ENCODE measurements around the gene SLC26A4. TPM values are rescaled to one million over a fixed set of nuclear protein-coding genes. Genes with fewer than 3 reads are reported as not detected.

Gene SLC26A4
- total RNA-seq, 4 donors from 2014 or later = 0.17 to 0.44 (median 0.29) TPM; not detected in 1

GRCh38 chr7:107668296-107668695, 7.7 kb downstream of the SLC26A4 start:
- no peak overlapping the region for H3K4me3 ChIP-seq (ENCODE audit: low read depth, poor library complexity, severe bottlenecking)
- 82 to 84% methylated on average over 4 of the region's 4 CpGs for WGBS, 2 donors
- TF ChIP-seq POLR2A (IDR thresholded peaks at IDR 0.05) = no peak
- TF ChIP-seq CTCF (IDR thresholded peaks at IDR 0.05) = no peak
- intact Hi-C loops (cut with DNase I; ENCODE audit: low total_unique reads) = no loop called here
- no peak for DNase-seq (ENCODE audit: low spot score in 2 of 2)

- no peak overlapping the region for H3K4me3 ChIP-seq (ENCODE audit: low read depth, poor library complexity, severe bottlenecking)
- WGBS, 2 donors = 86 to 91% methylated on average over 3 of the region's 3 CpGs
- TF ChIP-seq POLR2A (IDR thresholded peaks at IDR 0.05) (no peak), CTCF (IDR thresholded peaks at IDR 0.05) (no peak)
- no peak for DNase-seq (ENCODE audit: low spot score in 2 of 2)
- intact Hi-C loops (cut with DNase I; ENCODE audit: low total_unique reads) = no loop called here
These were observed 11.6 kb downstream of the SLC26A4 start for GRCh38 chr7:107672183-107672582.

- TF ChIP-seq POLR2A (IDR thresholded peaks at IDR 0.05) (no peak), CTCF (IDR thresholded peaks at IDR 0.05) (no peak)
- no peak for DNase-seq (ENCODE audit: low spot score in 2 of 2)
- intact Hi-C loops (cut with DNase I; ENCODE audit: low total_unique reads) = no loop called here
- H3K4me3 ChIP-seq (ENCODE audit: low read depth, poor library complexity, severe bottlenecking) = no peak overlapping the region
- 64 to 67% methylated on average over 2 of the region's 2 CpGs for WGBS, 2 donors
These were observed 15.6 kb downstream of the SLC26A4 start for GRCh38 chr7:107676249-107676648.

- TF ChIP-seq POLR2A (IDR thresholded peaks at IDR 0.05) = no peak
- no peak for TF ChIP-seq CTCF (IDR thresholded peaks at IDR 0.05)
- intact Hi-C loops (cut with DNase I; ENCODE audit: low total_unique reads) = no loop called here
- WGBS, 2 donors = 96 to 97% methylated on average over 1 of the region's 1 CpG
- no peak for DNase-seq (ENCODE audit: low spot score in 2 of 2)
- no peak overlapping the region for H3K4me3 ChIP-seq (ENCODE audit: low read depth, poor library complexity, severe bottlenecking)
These were observed 17.6 kb downstream of the SLC26A4 start for GRCh38 chr7:107678110-107678753.

GRCh38 chr7:107680478-107680877, 19.9 kb downstream of the SLC26A4 start:
- no peak for TF ChIP-seq POLR2A (IDR thresholded peaks at IDR 0.05)
- TF ChIP-seq CTCF (IDR thresholded peaks at IDR 0.05) = no peak
- intact Hi-C loops (cut with DNase I; ENCODE audit: low total_unique reads) = no loop called here
- no peak overlapping the region for H3K4me3 ChIP-seq (ENCODE audit: low read depth, poor library complexity, severe bottlenecking)
- DNase-seq (ENCODE audit: low spot score in 2 of 2) = no peak
- WGBS, 2 donors = 64 to 67% methylated on average over 1 of the region's 1 CpG

- intact Hi-C loops (cut with DNase I; ENCODE audit: low total_unique reads) = no loop called here
- TF ChIP-seq CTCF (IDR thresholded peaks at IDR 0.05) (no peak), POLR2A (IDR thresholded peaks at IDR 0.05) (no peak)
- WGBS, 2 donors = 90 to 91% methylated on average over 5 of the region's 5 CpGs
- no peak overlapping the region for H3K4me3 ChIP-seq (ENCODE audit: low read depth, poor library complexity, severe bottlenecking)
- no peak for DNase-seq (ENCODE audit: low spot score in 2 of 2)
These were observed 22.3 kb downstream of the SLC26A4 start for GRCh38 chr7:107682886-107683285.
